IPS DF 4.7 (cell line): ENCODE measurements around the gene FAM120A.

ENCODE experiments used
- DNase-seq: peaks from one replicate; pipeline ENCODE4 v3.0.0-alpha.2; 2013; ENCODE audit warnings: low spot score; ENCODE audit errors: extremely low read depth

Gene FAM120A

DNA sequence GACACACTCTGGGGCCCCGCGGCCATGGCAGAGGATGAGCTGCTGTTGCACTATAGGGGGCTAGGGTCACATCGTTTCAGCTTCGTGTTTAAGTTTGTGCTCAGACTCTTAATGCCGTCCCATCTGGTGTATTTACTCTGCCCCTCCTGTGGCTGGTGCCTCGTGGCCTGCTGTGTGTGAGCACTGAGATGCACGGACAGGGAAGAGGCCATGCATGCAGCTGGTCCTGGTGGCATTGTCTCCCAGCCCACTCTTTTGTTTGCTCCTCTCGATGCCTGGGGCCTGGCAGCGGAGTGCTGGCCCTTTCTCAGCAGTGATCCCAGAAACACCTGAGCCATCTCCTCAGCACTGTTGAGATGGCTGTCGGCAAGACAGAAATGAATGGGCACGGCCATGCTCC, 94.9 kb downstream of the FAM120A start:
- no peak for DNase-seq

DNA sequence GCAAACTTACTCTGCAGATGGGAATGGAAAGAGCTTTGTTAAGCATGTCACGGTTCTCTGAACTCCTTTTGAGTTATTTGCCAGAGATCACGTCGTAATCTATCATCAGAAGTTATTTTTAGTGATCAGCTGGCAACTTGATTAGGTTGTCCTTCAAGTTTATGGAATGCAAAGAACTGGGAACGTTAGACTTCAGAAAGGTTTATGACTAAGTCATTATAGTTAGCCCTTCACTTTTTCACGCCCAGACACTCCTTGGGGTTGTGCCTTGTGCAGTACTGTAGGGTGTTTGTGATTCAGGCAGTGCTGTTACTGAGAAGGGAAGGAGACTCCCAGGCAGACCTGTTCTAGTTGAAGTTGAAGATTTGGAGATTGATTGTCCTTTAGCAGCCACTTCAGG, 98.1 kb downstream of the FAM120A start:
- no peak for DNase-seq

DNA sequence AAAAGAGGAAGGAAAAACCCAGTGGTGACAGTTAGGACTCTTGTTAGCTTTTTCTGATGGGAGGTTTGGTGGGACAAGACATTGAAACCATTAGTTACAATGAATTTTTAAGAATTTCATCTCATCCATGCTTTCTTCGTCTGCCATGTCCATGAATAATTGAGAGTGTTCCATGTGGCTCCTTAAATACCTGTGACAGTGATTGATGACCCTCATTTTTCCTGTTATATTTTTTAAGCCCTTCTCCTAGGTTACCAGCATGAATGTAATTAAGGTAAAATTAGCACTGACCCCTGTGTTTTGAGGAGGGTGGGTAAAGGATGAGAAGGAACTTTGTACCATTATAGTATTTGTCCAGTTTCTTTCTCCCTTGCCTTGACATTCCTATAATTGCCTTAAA, 101.4 kb downstream of the FAM120A start:
- no peak for DNase-seq

DNA sequence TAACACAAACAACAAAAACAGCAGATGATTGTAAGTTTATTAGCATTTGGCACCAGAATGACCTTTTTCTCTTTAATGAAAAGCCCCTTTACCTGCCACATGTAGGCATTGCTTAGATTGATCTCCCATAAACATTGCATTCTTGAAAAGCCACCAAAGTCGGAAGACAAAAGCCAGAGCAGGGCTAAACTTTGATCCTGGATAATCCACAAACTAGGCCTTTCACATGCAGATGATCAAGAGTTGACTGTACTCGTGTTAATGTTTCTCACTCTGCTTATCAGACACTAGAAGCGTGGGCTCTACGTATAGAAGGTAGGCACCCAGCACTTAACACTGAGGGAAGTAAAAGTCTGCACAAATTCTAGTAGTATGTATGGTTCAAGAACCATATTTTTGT, 103.9 kb downstream of the FAM120A start:
- DNase-seq: no peak

DNA sequence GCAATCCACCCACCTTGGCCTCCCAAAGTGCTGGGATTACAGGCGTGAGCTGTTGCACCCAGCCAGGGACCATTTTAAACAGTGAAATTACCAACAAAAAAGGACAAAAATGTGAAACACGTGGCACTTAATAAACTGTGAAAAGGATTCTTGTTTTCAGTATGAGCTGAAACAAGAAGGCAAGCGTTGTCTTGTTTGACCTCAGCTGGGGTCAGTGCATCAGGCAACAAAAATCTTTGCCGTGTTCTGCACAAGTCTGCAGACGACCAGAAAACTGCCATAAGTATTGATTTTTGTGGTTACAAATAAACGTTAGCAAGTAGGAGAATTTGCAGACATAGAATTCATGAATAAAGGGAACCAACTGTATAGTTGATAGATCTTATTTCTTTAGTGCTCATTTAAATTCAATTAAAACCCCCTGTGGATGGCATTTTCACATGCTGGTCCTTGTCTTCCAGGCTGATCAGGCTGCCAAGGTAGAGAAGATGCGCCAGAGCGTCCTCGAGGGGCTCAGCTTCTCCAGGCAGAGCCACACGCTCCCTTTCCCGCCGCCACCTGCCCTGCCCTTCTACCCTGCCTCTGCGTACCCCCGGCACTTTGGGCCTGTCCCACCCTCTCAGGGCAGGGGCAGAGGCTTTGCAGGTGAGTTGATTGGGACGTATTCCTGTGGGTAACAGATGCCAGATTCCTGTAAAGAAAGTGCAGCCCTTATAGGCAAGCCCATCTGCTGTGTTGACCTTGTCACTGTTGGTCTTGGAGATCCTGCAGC, 106.1 kb downstream of the FAM120A start:
- DNase-seq: no peak

DNA sequence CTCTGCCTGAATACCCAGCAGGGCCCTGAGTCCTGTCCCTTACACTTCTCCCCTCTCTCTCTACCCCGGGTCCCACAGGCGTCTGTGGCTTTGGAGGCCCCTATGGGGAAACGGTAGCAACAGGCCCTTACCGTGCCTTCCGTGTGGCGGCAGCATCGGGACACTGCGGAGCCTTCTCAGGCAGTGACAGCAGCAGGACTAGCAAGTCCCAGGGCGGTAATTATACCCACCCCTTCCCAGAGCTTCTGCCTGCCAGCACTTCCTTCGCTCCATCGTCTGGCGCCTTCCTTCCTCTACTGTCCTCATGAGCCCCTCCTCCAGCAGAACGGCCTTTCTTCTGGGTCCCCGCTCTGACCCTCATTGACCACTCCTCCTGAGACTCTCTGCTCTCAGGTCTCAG, 107.0 kb downstream of the FAM120A start:
- DNase-seq: no peak

DNA sequence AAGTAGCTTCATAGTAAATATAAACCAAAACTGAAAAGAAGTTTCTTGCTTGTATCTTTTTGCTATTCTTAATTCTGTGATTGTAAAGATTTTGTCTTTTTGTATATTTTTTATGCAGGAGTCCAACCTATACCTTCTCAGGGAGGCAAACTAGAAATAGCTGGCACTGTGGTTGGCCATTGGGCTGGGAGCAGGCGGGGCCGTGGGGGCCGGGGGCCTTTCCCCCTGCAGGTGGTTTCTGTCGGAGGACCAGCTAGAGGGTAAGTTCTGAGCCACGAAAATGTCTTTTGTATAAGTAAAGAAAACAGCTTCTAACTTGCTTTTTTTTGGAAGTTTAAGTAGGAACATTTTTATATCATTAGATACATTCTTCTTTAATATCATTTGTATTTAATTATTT, 109.5 kb downstream of the FAM120A start:
- DNase-seq: no peak

DNA sequence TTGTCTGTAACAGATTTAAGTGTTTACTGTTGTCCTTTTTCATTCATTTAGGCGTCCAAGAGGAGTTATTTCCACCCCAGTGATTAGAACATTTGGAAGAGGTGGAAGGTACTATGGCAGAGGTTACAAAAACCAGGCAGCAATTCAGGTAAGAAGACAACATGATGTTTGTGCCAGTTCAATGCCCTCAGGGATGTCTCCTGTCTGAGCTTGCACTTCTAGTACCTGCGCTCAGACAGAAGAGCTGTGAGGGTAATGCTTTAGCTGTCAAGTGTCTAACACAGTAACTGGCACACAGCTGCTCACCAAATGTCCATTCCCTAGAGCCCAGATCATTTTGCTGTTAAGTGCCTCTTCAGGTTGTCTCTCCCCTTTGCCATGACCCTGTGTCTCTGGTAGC, 110.7 kb downstream of the FAM120A start:
- DNase-seq: no peak

DNA sequence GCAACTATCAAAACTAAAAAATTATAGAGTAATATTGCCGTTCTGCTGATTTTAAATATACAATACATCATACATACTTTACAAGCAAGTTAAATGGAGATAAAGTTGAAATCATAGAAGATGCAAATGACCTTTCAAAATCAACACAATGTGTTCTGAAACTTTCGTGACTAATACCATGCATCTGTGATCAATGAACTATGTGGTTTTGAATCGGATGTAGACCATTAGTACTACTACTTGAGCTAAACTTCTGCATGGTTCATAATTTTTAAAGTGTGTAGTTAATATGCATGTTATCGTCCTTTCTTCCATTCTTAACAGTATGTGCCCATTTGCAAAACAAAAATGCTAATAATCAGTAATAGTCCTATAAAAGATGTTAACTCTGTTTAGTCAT, 113.6 kb downstream of the FAM120A start:
- no peak for DNase-seq

DNA sequence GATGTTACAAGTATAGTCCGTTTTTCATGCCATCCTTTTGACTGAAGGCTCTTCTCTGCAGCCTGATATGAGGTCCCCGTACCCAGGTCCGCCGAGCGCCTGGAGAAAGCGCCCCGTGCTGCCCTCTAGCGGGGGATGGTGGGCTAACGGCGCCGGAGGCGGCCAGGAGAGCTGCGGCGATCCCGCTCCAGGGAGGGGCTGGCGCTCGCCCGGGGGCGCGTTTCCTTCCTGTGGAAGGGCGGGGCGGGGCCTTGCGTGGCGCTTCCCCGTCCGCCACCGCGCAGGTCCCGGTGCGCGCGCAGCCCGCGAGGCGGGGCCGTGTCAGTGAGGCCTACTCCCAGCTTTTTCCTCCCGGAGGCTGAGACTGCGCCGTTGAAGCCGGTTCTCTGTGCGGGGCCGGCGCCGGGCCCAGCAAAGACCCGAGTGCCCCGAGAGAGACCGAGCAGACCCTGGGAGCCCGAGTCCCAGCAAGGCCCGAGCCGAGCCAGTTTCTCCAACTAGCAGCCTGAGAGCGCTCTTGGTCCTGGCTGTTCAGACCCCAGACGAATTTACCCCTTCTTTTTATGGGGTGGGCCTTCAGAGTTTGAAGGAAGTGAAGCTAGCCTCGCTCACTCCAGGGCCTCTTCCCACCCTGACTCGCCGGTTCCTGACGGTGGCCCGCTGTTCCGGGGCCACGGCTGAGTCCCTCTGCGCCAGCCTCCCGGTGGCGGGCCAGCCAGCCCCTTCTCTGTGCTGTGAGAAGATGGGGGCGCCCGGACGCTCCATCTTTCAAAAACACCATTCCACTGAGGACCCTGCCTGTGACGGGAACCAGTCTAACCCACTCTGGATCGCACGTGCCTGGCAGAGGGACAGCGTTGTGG, 115.2 kb downstream of the FAM120A start:
- peak; percentile 36 for DNase-seq

DNA sequence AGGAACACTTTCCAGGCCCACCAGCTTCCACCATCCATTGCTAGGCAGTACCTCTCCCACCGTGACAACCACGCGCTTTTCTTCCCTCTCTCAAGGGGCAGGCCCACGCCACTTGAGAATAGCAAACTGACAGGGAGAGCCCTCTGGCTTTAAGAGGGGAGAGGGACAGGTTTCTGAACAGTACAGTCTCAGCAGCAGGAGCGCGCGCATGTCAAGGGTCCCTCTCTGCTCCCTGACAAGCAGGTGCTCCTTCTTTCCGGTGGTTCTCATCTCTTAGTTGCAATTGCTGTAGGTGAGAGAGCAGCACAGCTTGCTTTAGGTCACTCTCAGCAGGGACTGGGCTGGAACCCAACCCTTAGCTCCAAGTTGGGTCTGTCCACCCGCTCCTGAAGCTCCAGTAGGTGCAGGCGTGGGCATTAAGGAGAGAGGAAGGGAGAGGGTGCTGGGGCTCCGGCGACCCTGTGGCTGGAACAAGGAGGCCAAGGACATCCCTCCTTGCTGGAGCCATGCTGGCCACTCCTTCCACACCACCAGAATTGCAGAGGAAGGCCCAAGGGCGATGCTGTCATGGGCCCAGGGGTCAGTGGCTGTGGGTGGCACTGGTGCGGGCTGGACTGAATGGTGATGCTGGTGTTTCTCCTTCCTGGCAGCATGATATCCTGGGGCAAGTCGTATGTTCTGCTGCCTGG, 115.9 kb downstream of the FAM120A start:
- DNase-seq: no peak

DNA sequence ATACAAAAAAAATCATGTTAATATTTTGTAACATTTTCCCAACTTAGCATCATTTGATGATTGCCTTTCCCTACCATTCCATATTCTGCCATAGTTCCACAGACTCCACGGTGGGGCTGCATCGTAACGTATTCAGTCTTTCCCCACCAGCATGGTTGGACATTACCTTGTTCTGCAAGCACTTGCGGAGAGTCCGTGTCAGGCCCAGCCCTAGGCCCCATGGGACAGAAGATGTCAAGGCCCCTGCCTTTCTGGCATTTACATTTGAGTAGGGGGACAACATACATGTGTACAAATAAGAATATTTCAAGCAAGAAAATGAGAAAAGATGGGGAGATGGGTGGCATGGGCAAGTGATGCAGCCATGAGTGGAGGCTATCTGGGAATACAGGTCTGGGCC, 116.7 kb downstream of the FAM120A start:
- DNase-seq: no peak

DNA sequence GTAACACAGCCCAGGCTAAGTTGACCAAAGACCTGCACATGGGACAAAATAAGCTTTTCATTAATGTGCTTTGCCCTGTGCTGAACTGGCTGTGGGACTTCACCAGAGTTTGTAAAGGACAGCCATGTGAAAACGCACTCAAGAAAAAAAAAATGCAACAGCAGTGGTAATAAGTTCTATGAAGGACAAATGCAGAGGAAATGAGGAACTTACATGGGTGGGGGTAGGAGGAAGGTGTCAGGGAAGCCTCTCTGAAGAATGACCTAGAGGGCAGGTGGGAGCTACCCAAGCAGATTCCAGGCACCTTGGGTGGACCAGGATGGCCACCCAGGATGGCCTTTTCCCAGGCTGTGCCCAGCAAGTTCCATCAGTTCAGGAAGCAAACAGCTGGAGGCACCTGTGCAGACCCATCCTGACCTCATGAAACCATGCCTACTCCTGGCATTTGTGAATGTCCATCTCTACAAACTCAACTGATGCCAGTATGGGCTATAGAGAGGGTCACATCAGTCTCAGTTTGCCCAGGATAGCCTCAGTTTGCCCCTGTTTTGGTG, 118.2 kb downstream of the FAM120A start:
- DNase-seq: no peak

DNA sequence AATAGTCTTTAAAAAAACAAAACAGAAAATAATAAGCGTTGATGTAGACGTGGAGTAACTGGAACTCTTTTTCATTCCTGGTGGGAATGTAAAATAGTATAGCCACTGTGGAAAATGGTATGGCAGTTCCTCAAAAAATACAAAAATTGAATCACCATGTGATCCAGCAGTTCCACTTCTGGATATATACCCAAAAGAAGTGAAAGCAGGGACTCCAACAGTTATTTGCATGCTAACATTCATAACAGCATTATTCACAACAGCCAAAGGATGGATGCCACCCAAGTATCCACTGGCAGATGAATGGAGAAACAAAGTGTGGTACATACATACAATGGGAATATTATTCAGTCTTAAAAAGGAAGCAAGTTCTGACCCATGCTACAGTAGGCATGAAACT, 120.7 kb downstream of the FAM120A start:
- no peak for DNase-seq

DNA sequence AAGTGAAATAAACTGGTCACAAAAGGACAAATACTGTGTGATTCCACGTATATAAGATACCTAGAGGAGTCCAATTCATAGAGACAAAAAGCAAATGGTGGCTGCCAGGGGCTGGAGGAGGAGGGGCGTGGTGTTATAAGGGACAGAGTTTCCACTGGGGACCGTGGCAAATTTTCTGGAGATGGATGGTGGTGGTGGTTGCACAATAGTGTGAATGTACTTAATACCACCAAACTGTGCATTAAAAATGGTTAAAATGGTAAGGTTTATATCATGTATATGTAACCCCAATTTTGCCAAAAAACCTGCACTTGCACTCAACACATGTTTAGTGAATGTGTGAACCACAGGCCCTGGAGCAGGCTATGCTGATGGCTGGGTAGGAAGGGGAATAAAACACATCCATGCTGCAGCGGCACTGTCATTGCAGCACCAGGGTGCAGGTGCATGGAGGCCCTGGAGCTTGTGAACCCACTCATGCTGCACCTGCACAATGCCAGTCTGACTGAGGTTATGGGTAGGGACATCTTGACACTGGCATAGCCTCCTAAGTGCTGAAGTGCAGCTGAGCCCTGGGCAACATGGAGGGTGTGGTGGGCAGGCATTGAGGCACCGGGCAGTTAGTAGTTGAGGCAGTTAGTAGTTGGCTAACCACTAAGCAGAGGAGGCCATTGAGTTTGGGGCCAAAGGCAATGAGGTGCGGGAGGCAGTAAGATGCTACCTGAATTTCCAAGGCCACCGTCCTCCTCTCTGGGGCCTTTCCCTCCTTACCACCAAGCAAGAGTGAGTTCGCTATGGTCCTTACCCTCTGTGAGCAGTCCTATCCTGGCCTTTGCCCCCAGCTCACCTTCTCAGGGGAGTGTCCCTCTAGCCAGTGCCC, 121.4 kb downstream of the FAM120A start:
- no peak for DNase-seq

DNA sequence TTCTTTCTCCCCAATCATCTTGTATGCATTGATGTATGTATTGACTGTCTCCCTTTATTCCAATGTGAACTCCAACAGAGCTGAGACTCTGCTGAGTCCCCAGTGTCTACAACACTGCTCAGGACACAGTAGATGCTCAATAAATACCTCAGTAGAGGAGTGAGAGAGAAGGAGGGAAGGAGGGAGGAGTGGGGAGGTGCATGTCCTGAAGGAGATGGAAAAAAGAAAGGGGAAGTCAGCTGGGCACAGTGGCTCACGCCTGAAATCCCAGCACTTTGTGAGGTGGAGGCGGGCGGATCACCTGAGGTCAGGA, 122.0 kb downstream of the FAM120A start:
- no peak for DNase-seq

DNA sequence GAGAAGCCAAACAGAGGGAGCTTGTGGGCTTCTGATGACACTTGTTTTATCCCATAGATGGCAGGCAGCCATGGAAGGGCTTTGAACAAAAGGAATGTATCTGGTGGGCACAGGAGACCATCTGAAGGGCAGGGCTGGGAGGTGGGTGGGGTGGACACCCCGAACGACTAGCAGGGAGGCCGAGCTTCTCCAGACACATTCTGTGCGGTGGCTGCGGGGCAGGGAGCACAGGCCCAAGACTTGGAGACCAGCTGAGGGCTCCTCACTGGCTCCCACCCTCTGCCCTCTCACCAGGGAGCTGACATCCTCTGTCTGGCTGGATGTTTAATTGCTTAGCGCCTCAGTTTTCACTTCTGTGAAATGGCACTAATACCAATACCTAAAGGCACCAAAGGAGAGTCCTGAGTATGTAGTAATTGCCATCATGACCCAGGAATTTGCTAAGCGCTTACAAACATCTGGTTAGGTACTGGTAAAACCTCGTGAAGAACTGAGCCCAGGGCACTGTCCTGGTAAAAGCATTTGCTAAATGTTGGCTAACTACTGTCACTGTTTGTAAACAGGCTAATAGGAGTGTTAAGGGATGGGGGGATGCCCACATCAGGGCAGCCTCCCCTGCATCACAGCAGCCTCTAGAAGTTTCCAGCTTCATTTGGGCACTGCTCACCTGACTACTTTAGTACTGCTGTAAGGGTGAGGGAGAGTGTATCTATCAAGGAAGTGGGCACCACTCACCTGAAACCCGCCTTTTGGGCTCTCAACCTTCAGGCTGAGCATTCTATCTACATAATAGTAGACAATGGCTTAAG, 122.8 kb downstream of the FAM120A start:
- no peak for DNase-seq

DNA sequence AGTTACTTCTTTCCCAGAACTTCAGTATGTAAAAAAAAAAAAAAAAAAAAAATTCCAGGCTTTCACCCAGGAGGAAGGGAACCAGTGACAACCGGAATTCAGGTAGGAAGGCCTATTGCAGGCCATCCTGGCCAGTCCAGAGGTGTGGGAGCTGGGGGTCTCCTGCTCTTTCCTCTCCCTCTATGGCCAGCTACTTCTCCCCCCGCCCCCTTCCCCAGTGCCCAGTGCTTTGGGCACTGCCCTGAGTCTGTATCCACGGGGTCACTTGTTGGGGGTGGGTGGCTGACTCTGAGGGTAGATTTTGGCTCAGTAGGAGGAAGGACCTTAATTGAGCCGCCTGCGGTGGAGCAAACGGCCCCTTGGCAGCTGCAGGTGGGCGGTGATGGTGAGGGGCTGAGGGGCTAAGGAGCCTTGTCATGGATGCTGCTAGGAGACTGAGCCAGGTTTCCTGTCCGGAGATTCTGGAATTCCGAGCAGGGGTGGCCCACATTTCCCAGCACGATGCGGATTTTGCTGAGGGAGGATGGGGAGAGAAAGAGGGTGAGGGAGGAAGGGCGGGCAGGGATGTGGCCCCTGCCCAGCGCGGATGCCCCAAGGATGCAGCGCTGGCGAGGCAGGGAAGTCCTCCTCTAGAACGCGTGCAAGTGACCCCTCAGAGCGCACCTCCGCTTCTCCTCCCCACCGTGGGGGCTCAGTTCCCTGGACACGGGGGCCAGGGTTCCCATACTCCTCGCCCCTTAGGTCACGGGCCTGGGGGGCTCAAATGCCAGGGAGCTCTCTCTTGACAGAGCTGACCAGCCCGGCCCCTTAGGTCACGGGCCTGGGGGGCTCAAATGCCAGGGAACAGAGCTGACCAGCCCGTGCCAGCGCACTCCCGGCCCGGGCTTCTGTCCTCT, 123.7 kb downstream of the FAM120A start:
- no peak for DNase-seq

DNA sequence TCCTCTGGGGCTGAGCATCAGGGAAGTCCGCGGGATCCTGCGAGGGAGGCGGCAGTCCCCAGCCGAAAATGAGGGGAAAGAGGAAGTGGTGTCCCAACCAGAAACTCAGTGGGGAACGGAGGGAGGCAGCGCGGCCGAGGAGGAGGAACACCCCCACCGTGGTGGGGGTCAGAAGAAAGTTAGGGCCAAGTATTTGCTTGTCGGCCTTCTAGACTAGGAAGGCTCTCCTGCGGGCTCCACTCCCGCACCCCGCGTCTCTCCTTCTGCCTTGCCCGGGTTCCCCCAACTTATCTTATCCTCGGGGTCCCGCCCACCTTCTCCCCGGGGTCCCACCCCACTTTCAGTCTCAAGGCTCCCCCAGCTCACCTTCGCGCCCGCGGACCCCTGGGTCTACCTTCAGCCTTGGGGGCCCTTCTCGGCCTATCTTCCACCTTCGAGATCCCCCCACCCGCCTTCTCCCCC, 124.3 kb downstream of the FAM120A start:
- no peak for DNase-seq
